ENCODE measurements around the gene IRS2.

DNA sequence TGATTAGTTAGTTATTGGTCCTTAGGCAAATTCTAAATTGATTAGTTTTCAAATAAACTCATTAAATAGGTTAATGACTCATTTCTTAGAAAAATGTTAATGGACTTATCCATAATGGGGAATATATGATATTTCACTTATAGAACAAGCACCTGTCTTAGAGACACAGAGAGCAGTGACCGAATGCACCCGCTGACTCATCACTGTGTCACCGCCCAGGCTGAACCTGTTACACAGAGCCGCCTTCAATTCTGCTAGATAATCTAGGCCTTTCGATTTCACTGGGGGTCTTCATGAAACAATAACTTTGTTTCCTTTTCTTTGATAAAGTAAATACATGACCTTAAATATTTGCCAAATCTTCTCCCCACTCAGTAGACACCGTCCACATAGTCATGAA, 13.1 kb downstream of the IRS2 start:
- TF ChIP-seq POLR2AphosphoS5 (IDR thresholded peaks at IDR 0.05; ENCODE audit: low read depth, low read length): no peak
- no peak for TF ChIP-seq POLR2A (IDR thresholded peaks at IDR 0.05; ENCODE audit: low read depth, low read length)
- TF ChIP-seq POU2F2 (IDR thresholded peaks at IDR 0.05; ENCODE audit: low read depth, low read length): no peak
- TF ChIP-seq TAF1 (IDR thresholded peaks at IDR 0.05; ENCODE audit: low read depth, low read length): no peak
- TF ChIP-seq SPI1 (IDR thresholded peaks at IDR 0.05; ENCODE audit: low read depth, low read length): no peak
- TF ChIP-seq PAX5 (IDR thresholded peaks at IDR 0.05; ENCODE audit: insufficient read depth, low read length, severe bottlenecking): no peak
